Measurements from ENCODE around the gene FNDC1. TPM values are rescaled to one million over a fixed set of nuclear protein-coding genes. Genes with fewer than 3 reads are reported as not detected.

FNDC1 gene
- total RNA-seq, 1 experiment from 2014 or later: not detected

DNA sequence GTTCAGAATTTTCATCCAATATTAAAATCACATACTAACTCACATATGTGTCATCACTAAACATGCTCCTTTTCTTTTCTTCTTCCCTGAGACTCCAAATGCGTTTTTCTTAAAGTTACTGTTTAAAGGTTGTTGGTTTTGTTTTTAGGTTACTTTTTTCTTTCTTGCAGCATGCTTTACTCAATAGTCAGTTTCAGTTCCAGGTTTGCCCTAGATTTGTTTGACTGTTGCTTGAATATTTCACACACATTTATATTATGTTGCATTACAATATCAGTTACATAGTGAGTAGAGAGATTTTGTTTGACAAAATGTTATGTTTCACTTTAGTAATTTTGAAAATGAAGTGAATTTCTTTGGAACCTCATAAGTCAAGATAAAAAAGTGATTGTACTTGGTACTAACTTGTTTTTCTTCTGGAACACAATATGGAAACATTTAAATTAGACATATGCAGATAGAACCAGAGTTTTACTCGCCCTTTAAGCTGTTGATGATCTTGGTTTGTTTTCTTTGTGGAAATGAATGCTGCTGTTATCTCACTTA, 27.3 kb downstream of the FNDC1 start:
- H3K9me3 ChIP-seq: no peaks in the 10 kb centered on the region
- H3K27me3 ChIP-seq (replicated peaks; ENCODE audit: control insufficient read depth, insufficient read depth, low read length): no peaks in the 10 kb centered on the region
- no peak for DNase-seq
- no peaks in the 10 kb centered on the region for H3K4me1 ChIP-seq
- Mint-ChIP-seq H3K4me3 (ENCODE audit: unreplicated experiment) (no peak overlapping the region), H3K27ac (ENCODE audit: unreplicated experiment) (no peak overlapping the region), H3K36me3 (ENCODE audit: insufficient read depth, unreplicated experiment) (no peaks in the 10 kb centered on the region), H3K9me3 (ENCODE audit: unreplicated experiment) (no peaks in the 10 kb centered on the region), H3K27me3 (ENCODE audit: insufficient read depth, unreplicated experiment) (peaks cover 26% of the 10 kb centered on the region), H3K4me1 (ENCODE audit: low read depth, unreplicated experiment) (no peaks in the 10 kb centered on the region)
- intact Hi-C loops (cut with micrococcal nuclease; ENCODE audit: unreplicated experiment): no loop called here
- H3K36me3 ChIP-seq (ENCODE audit: control insufficient read depth, insufficient read depth, low read length): no peaks in the 10 kb centered on the region
- no TSS peak for BruUV-seq (replicated peaks)
- ChIA-PET POLR2A (no interaction called here), CTCF (no interaction called here)
- H3K4me3 ChIP-seq (ENCODE audit: low read depth, low read length): no peak overlapping the region
- TF ChIP-seq, protein P1, sequence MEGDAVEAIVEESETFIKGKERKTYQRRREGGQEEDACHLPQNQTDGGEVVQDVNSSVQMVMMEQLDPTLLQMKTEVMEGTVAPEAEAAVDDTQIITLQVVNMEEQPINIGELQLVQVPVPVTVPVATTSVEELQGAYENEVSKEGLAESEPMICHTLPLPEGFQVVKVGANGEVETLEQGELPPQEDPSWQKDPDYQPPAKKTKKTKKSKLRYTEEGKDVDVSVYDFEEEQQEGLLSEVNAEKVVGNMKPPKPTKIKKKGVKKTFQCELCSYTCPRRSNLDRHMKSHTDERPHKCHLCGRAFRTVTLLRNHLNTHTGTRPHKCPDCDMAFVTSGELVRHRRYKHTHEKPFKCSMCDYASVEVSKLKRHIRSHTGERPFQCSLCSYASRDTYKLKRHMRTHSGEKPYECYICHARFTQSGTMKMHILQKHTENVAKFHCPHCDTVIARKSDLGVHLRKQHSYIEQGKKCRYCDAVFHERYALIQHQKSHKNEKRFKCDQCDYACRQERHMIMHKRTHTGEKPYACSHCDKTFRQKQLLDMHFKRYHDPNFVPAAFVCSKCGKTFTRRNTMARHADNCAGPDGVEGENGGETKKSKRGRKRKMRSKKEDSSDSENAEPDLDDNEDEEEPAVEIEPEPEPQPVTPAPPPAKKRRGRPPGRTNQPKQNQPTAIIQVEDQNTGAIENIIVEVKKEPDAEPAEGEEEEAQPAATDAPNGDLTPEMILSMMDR (IDR thresholded peaks at IDR 0.05; ENCODE audit: insufficient read depth in 1 of 2, low read depth in 1 of 2, low read length in 1 of 2, severe bottlenecking in 1 of 2, unreplicated experiment in 1 of 2): no peak

DNA sequence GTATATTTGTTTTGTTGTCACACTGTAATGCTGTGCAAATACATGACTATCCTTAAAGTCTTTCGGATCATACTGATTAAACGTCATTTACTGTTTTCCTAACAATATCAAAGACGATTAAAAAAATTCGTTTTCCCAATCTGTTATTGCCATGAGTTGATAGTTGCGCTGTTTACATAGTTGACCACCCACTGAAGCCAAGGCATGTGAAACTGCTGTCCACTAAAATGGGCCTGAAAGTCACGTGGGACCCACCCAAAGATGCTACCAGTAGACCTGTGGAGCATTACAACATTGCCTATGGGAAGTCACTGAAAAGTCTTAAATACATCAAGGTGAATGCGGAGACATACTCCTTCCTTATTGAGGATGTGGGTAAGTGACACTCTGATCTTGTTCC, 28.1 kb downstream of the FNDC1 start:
- H3K4me1 Mint-ChIP-seq (ENCODE audit: low read depth, unreplicated experiment): no peaks in the 10 kb centered on the region
- H3K36me3 Mint-ChIP-seq (ENCODE audit: insufficient read depth, unreplicated experiment): no peaks in the 10 kb centered on the region
- DNase-seq: no peak
- CTCF ChIA-PET: no interaction called here
- Histone ChIP-seq H3K4me3 (ENCODE audit: low read depth, low read length) (no peak overlapping the region), H3K27me3 (replicated peaks; ENCODE audit: control insufficient read depth, insufficient read depth, low read length) (no peaks in the 10 kb centered on the region), H3K4me1 (no peaks in the 10 kb centered on the region), H3K9me3 (no peaks in the 10 kb centered on the region), H3K36me3 (ENCODE audit: control insufficient read depth, insufficient read depth, low read length) (no peaks in the 10 kb centered on the region)
- POLR2A ChIA-PET: no interaction called here
- TF ChIP-seq, protein P1 (IDR thresholded peaks at IDR 0.05; ENCODE audit: insufficient read depth in 1 of 2, low read depth in 1 of 2, low read length in 1 of 2, severe bottlenecking in 1 of 2, unreplicated experiment in 1 of 2): no peak
- no peaks in the 10 kb centered on the region for H3K9me3 Mint-ChIP-seq (ENCODE audit: unreplicated experiment)
- intact Hi-C loops (cut with micrococcal nuclease; ENCODE audit: unreplicated experiment): no loop called here
- no TSS peak for BruUV-seq (replicated peaks)
- H3K27me3 Mint-ChIP-seq (ENCODE audit: insufficient read depth, unreplicated experiment): peaks cover 23% of the 10 kb centered on the region
- no peak overlapping the region for H3K27ac Mint-ChIP-seq (ENCODE audit: unreplicated experiment)
- no peak overlapping the region for H3K4me3 Mint-ChIP-seq (ENCODE audit: unreplicated experiment)

DNA sequence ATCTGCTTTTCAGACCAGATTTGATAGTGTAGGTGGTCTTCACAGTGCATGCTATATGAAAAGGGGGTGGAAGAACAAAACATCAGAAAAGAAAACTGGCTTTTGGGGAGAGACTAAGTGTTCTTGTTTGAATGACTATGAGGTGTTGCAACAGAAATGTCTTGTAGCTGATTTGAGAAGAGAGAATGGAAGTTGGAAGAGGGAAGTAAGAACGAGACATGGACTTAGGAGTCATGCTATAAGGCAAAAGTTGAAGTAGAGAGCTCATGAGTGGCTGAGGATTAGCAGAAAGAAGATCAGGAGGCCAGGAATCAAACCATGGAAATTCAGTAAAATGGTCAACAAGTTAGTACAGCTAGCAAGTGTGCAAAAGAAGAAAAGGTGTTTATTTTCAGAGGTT, 32.1 kb downstream of the FNDC1 start:
- H3K4me3 ChIP-seq (ENCODE audit: low read depth, low read length): no peak overlapping the region
- no peaks in the 10 kb centered on the region for H3K4me1 ChIP-seq
- intact Hi-C loops (cut with micrococcal nuclease; ENCODE audit: unreplicated experiment): no loop called here
- Mint-ChIP-seq H3K4me3 (ENCODE audit: unreplicated experiment) (no peak overlapping the region), H3K4me1 (ENCODE audit: low read depth, unreplicated experiment) (no peaks in the 10 kb centered on the region), H3K27me3 (ENCODE audit: insufficient read depth, unreplicated experiment) (peaks cover 28% of the 10 kb centered on the region), H3K36me3 (ENCODE audit: insufficient read depth, unreplicated experiment) (no peaks in the 10 kb centered on the region), H3K9me3 (ENCODE audit: unreplicated experiment) (no peaks in the 10 kb centered on the region), H3K27ac (ENCODE audit: unreplicated experiment) (no peak overlapping the region)
- CTCF ChIA-PET: no interaction called here
- no TSS peak for BruUV-seq (replicated peaks)
- TF ChIP-seq, protein P1 (IDR thresholded peaks at IDR 0.05; ENCODE audit: insufficient read depth in 1 of 2, low read depth in 1 of 2, low read length in 1 of 2, severe bottlenecking in 1 of 2, unreplicated experiment in 1 of 2): no peak
- no peaks in the 10 kb centered on the region for H3K36me3 ChIP-seq (ENCODE audit: control insufficient read depth, insufficient read depth, low read length)
- no peaks in the 10 kb centered on the region for H3K9me3 ChIP-seq
- H3K27me3 ChIP-seq (replicated peaks; ENCODE audit: control insufficient read depth, insufficient read depth, low read length): no peaks in the 10 kb centered on the region
- POLR2A ChIA-PET: no interaction called here
- DNase-seq: no peak
